DND-41 (cell line): Measurements from ENCODE around the gene SH2D1B.

ENCODE experiments used
- CTCF ChIP-seq: IDR thresholded peaks from 2 replicates; pipeline ENCODE4 v1.5.1; 2012; ENCODE audit warnings: borderline replicate concordance, low read length, moderate library complexity, mild to moderate bottlenecking; ENCODE audit not compliant: poor library complexity, severe bottlenecking; ENCODE audit errors: extremely low read depth
- EZH2 ChIP-seq: IDR thresholded peaks from 3 replicates; pipeline ENCODE4 v1.6.1; 2012; ENCODE audit warnings: borderline replicate concordance, low read depth, mild to moderate bottlenecking, moderate library complexity, low read length, inconsistent platforms; ENCODE audit not compliant: severe bottlenecking

- TF ChIP-seq CTCF (no peak), EZH2 (no peak)
These were observed 5.7 kb upstream of the SH2D1B start for GRCh38 chr1:162417650-162418049.
